HepG2 (cell line): ENCODE results near the gene EFEMP2. TPM values are rescaled to one million over a fixed set of nuclear protein-coding genes. Genes with fewer than 3 reads are reported as not detected.
A peak's percentile ranks its signal among the peaks of the same experiment; 100 is the strongest.

ENCODE experiments used
- ARHGAP35 ChIP-seq: sonication (generic); formaldehyde crosslinking; IDR thresholded peaks from 2 replicates; pipeline ENCODE4 v1.9.0; 2022; ENCODE audit warnings: mild to moderate bottlenecking, inconsistent platforms, moderate library complexity, missing genetic modification reagents, borderline replicate concordance
- ATF7 ChIP-seq, 2 experiments: fragments of 450-650 bp in 1 of 2; sonication (generic) in 1 of 2; formaldehyde crosslinking in 1 of 2; IDR thresholded peaks; 2 replicates each; pipeline versions ENCODE4 v1.4.0 to v1.6.1; 2016 to 2020; ENCODE audit warnings: antibody characterized with exemption in 1 of 2, mild to moderate bottlenecking in 1 of 2, missing genetic modification reagents in 1 of 2
- ATRX ChIP-seq: sonication (generic); formaldehyde crosslinking; IDR thresholded peaks from 2 replicates; pipeline ENCODE4 v1.4.0; 2020; ENCODE audit warnings: missing genetic modification reagents, borderline replicate concordance
- FIP1L1 ChIP-seq: fragments of 200-400 bp; formaldehyde crosslinking; IDR thresholded peaks from 2 replicates; pipeline ENCODE4 v1.6.1; 2018; ENCODE audit warnings: low read depth, mild to moderate bottlenecking, low read length, moderate library complexity, borderline replicate concordance; ENCODE audit not compliant: insufficient read depth
- FOXO1 ChIP-seq: sonication (generic); formaldehyde crosslinking; IDR thresholded peaks from 2 replicates; pipeline ENCODE4 v1.4.0; 2020; ENCODE audit warnings: missing genetic modification reagents
- HDAC6 ChIP-seq: fragments of 200-600 bp; sonication (generic); IDR thresholded peaks from 2 replicates; pipeline ENCODE4 v1.7.0; 2017; ENCODE audit warnings: mild to moderate bottlenecking, antibody characterized with exemption, low read length, low read depth
- MEIS2 ChIP-seq: sonication (generic); formaldehyde crosslinking; IDR thresholded peaks from 2 replicates; pipeline ENCODE4 v1.9.0; 2021; ENCODE audit warnings: mild to moderate bottlenecking, missing genetic modification reagents
- MTA3 ChIP-seq: sonication (generic); formaldehyde crosslinking; IDR thresholded peaks from 2 replicates; pipeline ENCODE4 v1.4.0; 2020; ENCODE audit warnings: missing genetic modification reagents
- MYNN ChIP-seq: sonication (generic); formaldehyde crosslinking; IDR thresholded peaks from 2 replicates; pipeline ENCODE4 v1.4.0; 2020; ENCODE audit warnings: mild to moderate bottlenecking, low read depth, missing genetic modification reagents
- NONO ChIP-seq, 2 experiments: fragments of 450-650 bp in 1 of 2; sonication (generic) in 1 of 2; formaldehyde crosslinking in 1 of 2; IDR thresholded peaks in 1 of 2; conservative IDR thresholded peaks in 1 of 2; 2 replicates each; pipeline versions ENCODE4 v1.6.1 to v1.8.0; 2017 to 2022; ENCODE audit warnings: mild to moderate bottlenecking in 1 of 2, missing genetic modification reagents in 1 of 2, moderate library complexity in 1 of 2
- SALL1 ChIP-seq: sonication (generic); formaldehyde crosslinking; IDR thresholded peaks from 2 replicates; pipeline ENCODE4 v1.8.0; 2022; ENCODE audit warnings: mild to moderate bottlenecking, missing genetic modification reagents
- SETDB1 ChIP-seq: sonication (generic); formaldehyde crosslinking; IDR thresholded peaks from 2 replicates; pipeline ENCODE4 v1.5.1; 2020; ENCODE audit warnings: missing genetic modification reagents, mild to moderate bottlenecking, borderline replicate concordance
- SNRNP70 ChIP-seq: fragments of 200-400 bp; formaldehyde crosslinking; IDR thresholded peaks from 2 replicates; pipeline ENCODE4 v1.6.1; 2017; ENCODE audit warnings: mild to moderate bottlenecking, low read depth, low read length, moderate library complexity
- TEAD2 ChIP-seq: sonication (generic); formaldehyde crosslinking; IDR thresholded peaks from 2 replicates; pipeline ENCODE4 v1.9.0; 2021; ENCODE audit warnings: missing genetic modification reagents
- ZC3H4 ChIP-seq: sonication (generic); formaldehyde crosslinking; IDR thresholded peaks from 2 replicates; pipeline ENCODE4 v1.4.0; 2020; ENCODE audit warnings: missing genetic modification reagents, borderline replicate concordance
- ZNF180 ChIP-seq: sonication (generic); formaldehyde crosslinking; IDR thresholded peaks from 2 replicates; pipeline ENCODE4 v1.4.0; 2020; ENCODE audit warnings: low read depth, missing genetic modification reagents, borderline replicate concordance
- ZNF317 ChIP-seq: sonication (generic); formaldehyde crosslinking; IDR thresholded peaks from 2 replicates; pipeline ENCODE4 v1.5.0; 2020; ENCODE audit warnings: mild to moderate bottlenecking, missing genetic modification reagents
- ZNF747 ChIP-seq: sonication (generic); formaldehyde crosslinking; IDR thresholded peaks from 2 replicates; pipeline ENCODE4 v1.8.1; 2023; ENCODE audit warnings: missing genetic modification reagents, mild to moderate bottlenecking, borderline replicate concordance
- polyA plus RNA-seq, 8 experiments: library from polyadenylated mRNA; depleted of rRNA in 3 of 8; stranded (reverse) in 7 of 8; unstranded in 1 of 8; fragments of >200 nt; fragmentation: Illumina TruSeq in 4 of 8; extraction: Trizol in 4 of 8; gene quantifications; 2 replicates each; pipeline versions ENCODE4 v1.2.1 to v1.2.3, GENCODE V29; 2011 to 2016; ENCODE audit warnings: low read depth in 4 of 8, missing spikeins in 1 of 8, mixed read lengths in 1 of 8; ENCODE audit not compliant: insufficient read depth in 1 of 8
- total RNA-seq, 5 experiments: library from RNA; depleted of rRNA; stranded (reverse); fragments of >200 nt; fragmentation: Illumina TruSeq; extraction: Trizol; gene quantifications; 2 replicates each; pipeline ENCODE4 v1.2.3, GENCODE V29; 2016; ENCODE audit warnings: low read depth in 1 of 5
- TF ChIP-seq, protein P1 (sequence below), 2 experiments: sonication (generic) in 1 of 2; formaldehyde crosslinking in 1 of 2; IDR thresholded peaks; 2 replicates each; pipeline versions ENCODE4 v1.4.0 to v1.6.1; 2018 to 2020; ENCODE audit warnings: missing genetic modification reagents in 2 of 2, borderline replicate concordance in 1 of 2, low read depth in 1 of 2, mild to moderate bottlenecking in 1 of 2, missing biosample characterization in 1 of 2
- TF ChIP-seq, protein P2 (sequence below): sonication (generic); formaldehyde crosslinking; IDR thresholded peaks from 2 replicates; pipeline ENCODE4 v1.4.0; 2020; ENCODE audit warnings: low read depth, mild to moderate bottlenecking, missing genetic modification reagents
- TF ChIP-seq, protein P3 (sequence below): sonication (generic); formaldehyde crosslinking; IDR thresholded peaks from 2 replicates; pipeline ENCODE4 v1.8.0; 2022; ENCODE audit warnings: missing genetic modification reagents, mild to moderate bottlenecking, inconsistent platforms, borderline replicate concordance
- TF ChIP-seq, protein P4 (sequence below): sonication (generic); formaldehyde crosslinking; conservative IDR thresholded peaks from 2 replicates; pipeline ENCODE4 v1.8.0; 2022; ENCODE audit warnings: mild to moderate bottlenecking, moderate library complexity, missing genetic modification reagents

EFEMP2 gene
- total and polyA plus RNA-seq, 2 of the 13 experiments (the other 11 are each of a cell fraction or from before 2014, with no cell fraction given), result 7.4 to 29.7 TPM

DNA sequence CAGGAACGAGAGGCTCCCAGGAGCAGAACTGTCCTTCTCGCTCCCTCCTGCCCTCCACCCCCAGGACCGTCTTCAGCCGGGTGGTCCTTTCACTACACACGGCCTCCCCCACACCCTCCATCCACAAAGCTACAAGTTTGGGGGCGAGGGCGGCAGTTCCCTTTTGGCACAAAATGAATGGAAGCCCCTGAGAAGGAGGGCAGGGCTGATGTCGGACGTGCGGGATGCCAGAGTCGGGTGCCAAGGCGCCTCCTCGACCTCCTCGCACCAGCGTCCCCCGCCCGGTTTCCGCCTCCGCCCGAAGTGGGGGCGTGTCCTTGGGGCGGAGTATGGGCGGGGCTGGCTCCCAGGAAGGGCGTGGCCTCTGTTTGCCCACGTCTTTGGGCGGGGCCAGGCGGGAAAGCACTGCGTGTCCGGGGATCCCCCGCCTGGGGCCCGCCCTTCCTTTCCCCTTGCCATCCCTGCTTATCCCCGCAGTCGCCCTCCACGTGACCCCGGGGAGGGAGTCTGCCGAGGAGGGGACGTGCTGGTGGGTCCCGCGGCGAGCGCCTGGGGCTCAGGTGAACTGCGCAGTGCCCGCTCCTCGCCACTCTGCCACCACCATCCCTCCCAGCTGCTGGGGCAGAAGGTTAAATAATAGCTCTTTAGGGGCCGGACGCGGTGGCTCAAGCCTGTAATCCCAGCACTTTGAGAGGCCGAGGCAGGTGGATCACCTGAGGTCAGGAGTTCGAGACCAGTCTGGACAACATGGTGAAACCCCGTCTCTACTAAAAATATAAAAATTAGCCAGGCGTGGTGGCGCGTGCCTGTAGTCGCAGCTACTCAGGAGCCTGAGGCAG, 937 bp upstream of the EFEMP2 start (continued):
- no peak; the same call in 1 of the 2 replicates for TF ChIP-seq ARHGAP35 (CRISPR knock-in tag)
- TF ChIP-seq MYNN (CRISPR knock-in tag), result no peak
- TF ChIP-seq TEAD2 (CRISPR knock-in tag), result no peak
- no peak for TF ChIP-seq ZNF747 (CRISPR knock-in tag)
- TF ChIP-seq ZNF180 (CRISPR knock-in tag), result no peak
- TF ChIP-seq NONO (IDR thresholded peaks at IDR 0.05), result no peak
- TF ChIP-seq NONO (CRISPR knock-in tag; conservative IDR thresholded peaks at IDR 0.05), result peak; percentile 74
- TF ChIP-seq, protein P1, sequence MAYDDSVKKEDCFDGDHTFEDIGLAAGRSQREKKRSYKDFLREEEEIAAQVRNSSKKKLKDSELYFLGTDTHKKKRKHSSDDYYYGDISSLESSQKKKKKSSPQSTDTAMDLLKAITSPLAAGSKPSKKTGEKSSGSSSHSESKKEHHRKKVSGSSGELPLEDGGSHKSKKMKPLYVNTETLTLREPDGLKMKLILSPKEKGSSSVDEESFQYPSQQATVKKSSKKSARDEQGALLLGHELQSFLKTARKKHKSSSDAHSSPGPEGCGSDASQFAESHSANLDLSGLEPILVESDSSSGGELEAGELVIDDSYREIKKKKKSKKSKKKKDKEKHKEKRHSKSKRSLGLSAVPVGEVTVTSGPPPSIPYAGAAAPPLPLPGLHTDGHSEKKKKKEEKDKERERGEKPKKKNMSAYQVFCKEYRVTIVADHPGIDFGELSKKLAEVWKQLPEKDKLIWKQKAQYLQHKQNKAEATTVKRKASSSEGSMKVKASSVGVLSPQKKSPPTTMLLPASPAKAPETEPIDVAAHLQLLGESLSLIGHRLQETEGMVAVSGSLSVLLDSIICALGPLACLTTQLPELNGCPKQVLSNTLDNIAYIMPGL (CRISPR knock-in tag; IDR thresholded peaks at IDR 0.05; ENCODE audit: borderline replicate concordance in 1 of 2, low read depth in 1 of 2), result no peak
- TF ChIP-seq SALL1 (CRISPR knock-in tag), result peak; percentile 57
- TF ChIP-seq, protein P2, sequence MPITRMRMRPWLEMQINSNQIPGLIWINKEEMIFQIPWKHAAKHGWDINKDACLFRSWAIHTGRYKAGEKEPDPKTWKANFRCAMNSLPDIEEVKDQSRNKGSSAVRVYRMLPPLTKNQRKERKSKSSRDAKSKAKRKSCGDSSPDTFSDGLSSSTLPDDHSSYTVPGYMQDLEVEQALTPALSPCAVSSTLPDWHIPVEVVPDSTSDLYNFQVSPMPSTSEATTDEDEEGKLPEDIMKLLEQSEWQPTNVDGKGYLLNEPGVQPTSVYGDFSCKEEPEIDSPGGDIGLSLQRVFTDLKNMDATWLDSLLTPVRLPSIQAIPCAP (CRISPR knock-in tag), result no peak
- TF ChIP-seq SETDB1 (CRISPR knock-in tag), result no peak
- TF ChIP-seq, protein P3, sequence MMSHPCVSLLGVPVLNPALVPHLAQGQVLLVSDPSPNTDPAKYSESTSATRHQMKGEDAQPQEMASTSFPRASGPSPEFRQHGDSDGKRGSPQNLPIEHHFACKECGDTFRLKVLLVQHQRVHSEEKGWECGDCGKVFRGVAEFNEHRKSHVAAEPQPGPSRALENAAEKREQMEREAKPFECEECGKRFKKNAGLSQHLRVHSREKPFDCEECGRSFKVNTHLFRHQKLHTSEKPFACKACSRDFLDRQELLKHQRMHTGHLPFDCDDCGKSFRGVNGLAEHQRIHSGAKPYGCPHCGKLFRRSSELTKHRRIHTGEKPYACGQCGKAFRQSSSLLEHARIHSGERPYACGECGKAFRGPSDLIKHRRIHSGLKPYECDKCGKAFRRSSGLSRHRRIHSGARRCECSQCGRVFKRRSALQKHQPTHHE (CRISPR knock-in tag), result 0 out of 2 replicates have a peak, but pooled peaks have one; percentile 38
- no peak; the same call in 1 of the 2 replicates for TF ChIP-seq MEIS2 (CRISPR knock-in tag)
- no peak for TF ChIP-seq FIP1L1
- TF ChIP-seq FOXO1 (CRISPR knock-in tag), result no peak
- no peak for TF ChIP-seq SNRNP70
- no peak for TF ChIP-seq HDAC6
- no peak for TF ChIP-seq MTA3 (CRISPR knock-in tag)
- no peak for TF ChIP-seq ATRX (CRISPR knock-in tag)
- TF ChIP-seq ZNF317 (CRISPR knock-in tag), result 0 out of 2 replicates have a peak, but pooled peaks have one; percentile 48
- no peak for TF ChIP-seq ZC3H4 (CRISPR knock-in tag)
- TF ChIP-seq, protein P4, sequence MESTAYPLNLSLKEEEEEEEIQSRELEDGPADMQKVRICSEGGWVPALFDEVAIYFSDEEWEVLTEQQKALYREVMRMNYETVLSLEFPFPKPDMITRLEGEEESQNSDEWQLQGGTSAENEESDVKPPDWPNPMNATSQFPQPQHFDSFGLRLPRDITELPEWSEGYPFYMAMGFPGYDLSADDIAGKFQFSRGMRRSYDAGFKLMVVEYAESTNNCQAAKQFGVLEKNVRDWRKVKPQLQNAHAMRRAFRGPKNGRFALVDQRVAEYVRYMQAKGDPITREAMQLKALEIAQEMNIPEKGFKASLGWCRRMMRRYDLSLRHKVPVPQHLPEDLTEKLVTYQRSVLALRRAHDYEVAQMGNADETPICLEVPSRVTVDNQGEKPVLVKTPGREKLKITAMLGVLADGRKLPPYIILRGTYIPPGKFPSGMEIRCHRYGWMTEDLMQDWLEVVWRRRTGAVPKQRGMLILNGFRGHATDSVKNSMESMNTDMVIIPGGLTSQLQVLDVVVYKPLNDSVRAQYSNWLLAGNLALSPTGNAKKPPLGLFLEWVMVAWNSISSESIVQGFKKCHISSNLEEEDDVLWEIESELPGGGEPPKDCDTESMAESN (CRISPR knock-in tag), result 0 out of 2 replicates have a peak, but pooled peaks have one; percentile 64
- TF ChIP-seq ATF7 (IDR thresholded peaks at IDR 0.05), result no peak
- TF ChIP-seq ATF7 (CRISPR knock-in tag; IDR thresholded peaks at IDR 0.05), result no peak; the same call in 1 of the 2 replicates
